HCT116 (cell line): ENCODE data around the gene MEI1. TPM values are rescaled to one million over a fixed set of nuclear protein-coding genes. Genes with fewer than 3 reads are reported as not detected.

Experiments
- ATAC-seq: fragments of 200-7000 bp; cut with Tn5 transposase; 2 replicates; pipeline ENCODE4 v1.9.1; 2020; ENCODE audit warnings: mild to moderate bottlenecking, moderate library complexity
- BruUV-seq: library from RNA; stranded (reverse); fragments of 400-500 nt; replicated peaks from 2 replicates; lab custom pipeline; 2021; lab: Mats Ljungman, UMichigan
- CTCF ChIA-PET: fragments of 300-600 bp; sonication (Branson Sonifier 250); formaldehyde crosslinking; loops from one replicate; lab custom pipeline; 2021; ENCODE audit warnings: antibody characterized with exemption; lab: Charles Lee
- POLR2A ChIA-PET: fragments of 300-600, 350-600 bp; sonication (Branson Sonifier 250); formaldehyde crosslinking; loops from one replicate; lab custom pipeline; 2021; ENCODE audit warnings: antibody characterized with exemption; lab: Charles Lee
- RAD21 ChIA-PET, 2 experiments: fragments of 300-600 bp; sonication (Branson Sonifier 250); formaldehyde crosslinking; loops; one replicate each; lab custom pipeline; 2023; ENCODE audit warnings: low total read pairs in 2 of 2; ENCODE audit not compliant: uncharacterized antibody in 2 of 2, unreplicated experiment in 2 of 2, low non-redundant PET in 1 of 2; lab: Charles Lee
- DNase-seq: peaks from one replicate; pipeline ENCODE4 v3.0.0-alpha.2; 2010; ENCODE audit warnings: low read depth, low spot score
- H2AFZ ChIP-seq: fragments of 200-600 bp; shearing (Covaris generic), sonication (generic); 2 replicates; pipeline ENCODE4 v1.6.1; 2017; ENCODE audit warnings: low read depth, mixed run types, mixed read lengths, antibody characterized with exemption, low read length; ENCODE audit not compliant: poor library complexity, severe bottlenecking
- H3K27ac ChIP-seq: 2 replicates; pipeline ENCODE4 v1.5.1; 2012; ENCODE audit warnings: low read depth, low read length
- H3K27me3 ChIP-seq: fragments of 200-600 bp; sonication (generic); 2 replicates; pipeline ENCODE4 v1.6.1; 2016; ENCODE audit warnings: mixed run types, low read length, mixed read lengths; ENCODE audit not compliant: insufficient read depth
- H3K36me3 ChIP-seq, 2 experiments: fragments of 200-500 bp in 1 of 2; fragments of 200-600 bp in 1 of 2; sonication (Bioruptor generic) in 1 of 2; sonication (generic) in 1 of 2; 2 replicates each; pipeline versions ENCODE4 v1.5.1 to v1.6.1; 2014 to 2016; ENCODE audit warnings: low read length in 2 of 2, inconsistent platforms in 1 of 2, mixed read lengths in 1 of 2, mixed run types in 1 of 2; ENCODE audit not compliant: insufficient read depth in 2 of 2, control insufficient read depth in 1 of 2
- H3K4me1 ChIP-seq, 2 experiments: fragments of 200-600 bp in 1 of 2; sonication (generic) in 1 of 2; 2 replicates each; pipeline versions ENCODE4 v1.5.1 to v1.6.1; 2012 to 2017; ENCODE audit warnings: low read length in 2 of 2, inconsistent platforms in 1 of 2, mild to moderate bottlenecking in 1 of 2, mixed read lengths in 1 of 2, mixed run types in 1 of 2, moderate library complexity in 1 of 2; ENCODE audit not compliant: insufficient read depth in 2 of 2, control insufficient read depth in 1 of 2
- H3K4me2 ChIP-seq: fragments of 200-600 bp; sonication (generic); 2 replicates; pipeline ENCODE4 v1.6.1; 2017; ENCODE audit warnings: mixed run types, low read length, mixed read lengths
- H3K4me3 ChIP-seq, 2 experiments: fragments of 200-600 bp in 1 of 2; sonication (generic) in 1 of 2; replicated peaks in 1 of 2; 2 replicates each; pipeline ENCODE4 v1.5.1; 2011 to 2016; ENCODE audit warnings: low read length in 2 of 2, control low read depth in 1 of 2, low read depth in 1 of 2, mild to moderate bottlenecking in 1 of 2, mixed read lengths in 1 of 2, mixed run types in 1 of 2
- H3K79me2 ChIP-seq: fragments of 200-600 bp; sonication (generic); 2 replicates; pipeline ENCODE4 v1.6.1; 2017; ENCODE audit warnings: mild to moderate bottlenecking, mixed run types, low read length, moderate library complexity, mixed read lengths; ENCODE audit not compliant: insufficient read depth
- H3K9ac ChIP-seq: fragments of 200-600 bp; sonication (generic); 2 replicates; pipeline ENCODE4 v1.6.1; 2016; ENCODE audit warnings: low read length, mixed read lengths
- H3K9me2 ChIP-seq: fragments of 200-600 bp; sonication (generic), shearing (Covaris generic); 2 replicates; pipeline ENCODE4 v1.6.1; 2017; ENCODE audit warnings: mixed run types, mild to moderate bottlenecking, moderate library complexity; ENCODE audit not compliant: insufficient read depth
- H3K9me3 ChIP-seq, 2 experiments: fragments of 200-500 bp in 1 of 2; fragments of 200-600 bp in 1 of 2; sonication (Bioruptor generic) in 1 of 2; sonication (generic) in 1 of 2; 2 replicates each; pipeline ENCODE4 v1.6.1; 2014 to 2017; ENCODE audit warnings: low read length in 2 of 2, mixed read lengths in 2 of 2, inconsistent platforms in 1 of 2, low read depth in 1 of 2, mild to moderate bottlenecking in 1 of 2, mixed run types in 1 of 2, moderate library complexity in 1 of 2; ENCODE audit not compliant: control insufficient read depth in 1 of 2, insufficient read depth in 1 of 2
- H4K20me1 ChIP-seq: fragments of 200-600 bp; sonication (generic), shearing (Covaris generic); 2 replicates; pipeline ENCODE4 v1.6.1; 2017; ENCODE audit warnings: mixed run types, mild to moderate bottlenecking, moderate library complexity; ENCODE audit not compliant: insufficient read depth
- CEBPB ChIP-seq: IDR thresholded peaks from 2 replicates; pipeline ENCODE4 v1.6.1; 2012; ENCODE audit warnings: low read depth
- CTCF ChIP-seq, 3 experiments: fragments of 200-600 bp in 1 of 3; sonication (generic) in 1 of 3; IDR thresholded peaks in 2 of 3; conservative IDR thresholded peaks in 1 of 3; 2 replicates each; pipeline ENCODE4 v1.5.1; 2012 to 2017; ENCODE audit warnings: low read depth in 2 of 3, low read length in 2 of 3, antibody characterized with exemption in 1 of 3, borderline replicate concordance in 1 of 3, control low read depth in 1 of 3, mild to moderate bottlenecking in 1 of 3, mixed read lengths in 1 of 3, mixed run types in 1 of 3, moderate library complexity in 1 of 3; ENCODE audit not compliant: insufficient read depth in 1 of 3
- EGR1 ChIP-seq: IDR thresholded peaks from 2 replicates; pipeline ENCODE4 v1.6.1; 2012; ENCODE audit warnings: low read depth
- ELF1 ChIP-seq: IDR thresholded peaks from 2 replicates; pipeline ENCODE4 v1.6.1; 2012; ENCODE audit warnings: low read depth, borderline replicate concordance
- FOSL1 ChIP-seq: IDR thresholded peaks from 2 replicates; pipeline ENCODE4 v1.6.1; 2012; ENCODE audit warnings: low read depth
- JUND ChIP-seq: IDR thresholded peaks from 2 replicates; pipeline ENCODE4 v1.6.1; 2012
- RAD21 ChIP-seq: IDR thresholded peaks from 2 replicates; pipeline ENCODE4 v1.6.1; 2012; ENCODE audit warnings: low read depth, mild to moderate bottlenecking
- REST ChIP-seq: IDR thresholded peaks from 2 replicates; pipeline ENCODE4 v1.6.1; 2012; ENCODE audit warnings: low read depth
- SP1 ChIP-seq: IDR thresholded peaks from 2 replicates; pipeline ENCODE4 v1.6.1; 2012; ENCODE audit warnings: low read depth
- ZFX ChIP-seq: fragments of 450-650 bp; IDR thresholded peaks from 2 replicates; pipeline ENCODE4 v1.6.1; 2017
- intact Hi-C: fragments of 100-400 bp; cut with micrococcal nuclease; formaldehyde crosslinking; loops from 2 replicates; pipeline ENCODE4 v1.10.0; 2022
- total RNA-seq: library from RNA; stranded (reverse); gene quantifications from one replicate; pipeline ENCODE4 v1.2.1, GENCODE V29; 2021; ENCODE audit not compliant: unreplicated experiment

The MEI1 gene
- total RNA-seq, 1 experiment from 2014 or later = 0.64 TPM

- DNase-seq (no peak), ATAC-seq (no peak)
- no peaks in the 10 kb centered on the region for H3K27me3 ChIP-seq
- H3K4me2 ChIP-seq = no peak overlapping the region
- POLR2A ChIA-PET = no interaction called here
- H3K4me3 ChIP-seq = no peak overlapping the region
- H3K9ac ChIP-seq = no peak overlapping the region
- H3K27ac ChIP-seq = no peak overlapping the region
- no peak overlapping the region for H2AFZ ChIP-seq
- H3K9me2 ChIP-seq = no peaks in the 10 kb centered on the region
- no TSS peak for BruUV-seq
- peaks cover 2 to 10% of the 10 kb centered on the region in 2 experiments; a peak in 3 of 4 replicates for H3K36me3 ChIP-seq
- H4K20me1 ChIP-seq = no peaks in the 10 kb centered on the region; the same call in 1 of the 2 replicates
- intact Hi-C loops = no loop called here
- no peaks in the 10 kb centered on the region for H3K4me1 ChIP-seq
- RAD21 ChIA-PET = no interaction called here
- no peaks in the 10 kb centered on the region for H3K9me3 ChIP-seq
- TF ChIP-seq ELF1 (no peak), ZFX (no peak), EGR1 (no peak), FOSL1 (no peak), CEBPB (no peak), SP1 (no peak), JUND (no peak), CTCF (IDR thresholded peaks at IDR 0.05 in 2 of 3, conservative IDR thresholded peaks at IDR 0.05 in 1 of 3; ENCODE audit: borderline replicate concordance in 1 of 3, insufficient read depth in 1 of 3, low read depth in 2 of 3, low read length in 2 of 3) (no peak), RAD21 (no peak)
- TF ChIP-seq, all 23 proteins: peak for 0
- H3K79me2 ChIP-seq = peaks cover 8% of the 10 kb centered on the region; the same call in 1 of the 2 replicates
- CTCF ChIA-PET = no interaction called here
These were observed 117.6 kb downstream of the MEI1 start for GRCh38 chr22:41816871-41817270.

DNA sequence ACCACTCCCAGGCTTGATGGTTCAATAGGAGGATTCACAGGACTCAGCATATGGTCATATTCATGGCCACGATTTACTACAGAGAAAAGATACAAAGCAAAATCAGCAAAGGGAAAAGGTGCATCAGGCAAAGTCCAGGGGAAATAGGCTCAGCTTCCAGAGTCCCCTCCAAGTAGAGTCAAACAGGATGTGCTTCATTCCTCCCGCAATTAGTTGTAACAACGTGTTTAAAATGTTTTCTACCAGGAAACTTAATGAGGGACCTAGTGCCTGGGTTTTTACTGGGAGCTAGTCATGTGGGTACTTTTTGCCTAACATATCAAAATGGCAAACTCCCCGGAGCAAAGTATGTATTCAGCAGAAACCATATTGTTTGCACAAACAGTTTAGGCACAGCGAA is 118.7 kb downstream of the MEI1 start:
- no TSS peak for BruUV-seq
- Histone ChIP-seq H3K27ac (no peak overlapping the region), H3K79me2 (peaks cover 4% of the 10 kb centered on the region; the same call in 1 of the 2 replicates), H3K27me3 (no peaks in the 10 kb centered on the region), H3K9ac (no peak overlapping the region), H3K36me3 (peaks cover 2 to 10% of the 10 kb centered on the region in 2 experiments; a peak in 2 of 4 replicates), H3K4me1 (peaks cover 5 to 10% of the 10 kb centered on the region in 2 experiments; a peak in 3 of 4 replicates), H3K9me3 (no peaks in the 10 kb centered on the region), H4K20me1 (no peaks in the 10 kb centered on the region), H3K4me3 (no peak overlapping the region), H3K4me2 (no peak overlapping the region), H2AFZ (no peak overlapping the region), H3K9me2 (no peaks in the 10 kb centered on the region)
- intact Hi-C loops = no loop called here
- RAD21 ChIA-PET = no interaction called here
- CTCF ChIA-PET = interaction anchor here (1.4 kb wide), 1 partner anchor 121 kb away, joined by 5 read pairs; no protein-coding TSS in a partner anchor
- ATAC-seq (no peak), DNase-seq (no peak)
- POLR2A ChIA-PET = no interaction called here
- TF ChIP-seq REST (no peak), SP1 (no peak), ZFX (no peak), EGR1 (no peak)
